MM.1S (cell line): ENCODE results near the gene MEP1A.

Experiments
- DNase-seq: peaks from one replicate; pipeline ENCODE4 v3.0.0-alpha.2; 2015
- H2AFZ ChIP-seq: fragments of 300-600 bp; sonication (generic); 2 replicates; pipeline ENCODE4 v1.6.0; 2016; ENCODE audit warnings: antibody characterized with exemption, low read length
- H3F3A ChIP-seq: fragments of 300-600 bp; sonication (generic); 2 replicates; pipeline ENCODE4 v1.6.1; 2016; ENCODE audit warnings: mild to moderate bottlenecking, antibody characterized with exemption, low read length, moderate library complexity, mixed read lengths; ENCODE audit not compliant: insufficient read depth
- H3K27ac ChIP-seq: fragments of 300-600 bp; sonication (generic); 2 replicates; pipeline ENCODE4 v1.5.1; 2016; ENCODE audit warnings: mild to moderate bottlenecking, low read length
- H3K27me3 ChIP-seq: fragments of 300-600 bp; sonication (generic); replicated peaks from 2 replicates; pipeline ENCODE4 v1.6.0; 2016; ENCODE audit warnings: low read length; ENCODE audit not compliant: insufficient read depth
- H3K36me3 ChIP-seq: fragments of 300-600 bp; sonication (generic); replicated peaks from 2 replicates; pipeline ENCODE4 v1.6.1; 2016; ENCODE audit warnings: mild to moderate bottlenecking, low read length, mixed read lengths; ENCODE audit not compliant: insufficient read depth
- H3K4me1 ChIP-seq: fragments of 300-600 bp; sonication (generic); 2 replicates; pipeline ENCODE4 v1.6.1; 2016; ENCODE audit warnings: low read length, mixed read lengths
- H3K4me2 ChIP-seq: fragments of 300-600 bp; sonication (generic); 2 replicates; pipeline ENCODE4 v1.6.0; 2016; ENCODE audit warnings: low read depth, low read length
- H3K4me3 ChIP-seq: fragments of 300-600 bp; sonication (generic); 2 replicates; pipeline ENCODE4 v1.5.1; 2016; ENCODE audit warnings: low read length, mixed read lengths
- H3K79me2 ChIP-seq: fragments of 300-600 bp; sonication (generic); 2 replicates; pipeline ENCODE4 v1.6.1; 2016; ENCODE audit warnings: mixed run types, low read length, mixed read lengths
- H3K9ac ChIP-seq: fragments of 300-600 bp; sonication (generic); 2 replicates; pipeline ENCODE4 v1.6.1; 2016; ENCODE audit warnings: low read length, mixed read lengths
- H3K9me2 ChIP-seq: fragments of 300-600 bp; sonication (generic); replicated peaks from 2 replicates; pipeline ENCODE4 v1.6.1; 2016; ENCODE audit warnings: mild to moderate bottlenecking, low read length, mixed read lengths; ENCODE audit not compliant: insufficient read depth
- H3K9me3 ChIP-seq: fragments of 300-600 bp; sonication (generic); replicated peaks from 2 replicates; pipeline ENCODE4 v1.6.1; 2016; ENCODE audit warnings: mild to moderate bottlenecking, low read length, mixed read lengths; ENCODE audit not compliant: insufficient read depth
- H4K20me1 ChIP-seq: fragments of 300-600 bp; sonication (generic); 2 replicates; pipeline ENCODE4 v1.6.1; 2016; ENCODE audit warnings: mild to moderate bottlenecking, low read length, moderate library complexity, mixed read lengths; ENCODE audit not compliant: insufficient read depth
- EZH2 ChIP-seq: fragments of 300-600 bp; sonication (generic); optimal IDR thresholded peaks from 2 replicates; pipeline ENCODE3; 2017; ENCODE audit warnings: low read depth, mild to moderate bottlenecking, antibody characterized with exemption, low read length, mixed read lengths
- EZH2phosphoT487 ChIP-seq: fragments of 300-600 bp; sonication (generic); IDR thresholded peaks from 2 replicates; pipeline ENCODE4 v1.6.1; 2018; ENCODE audit warnings: antibody characterized with exemption, low read length
- TF ChIP-seq, protein P1 (sequence below): fragments of 300-600 bp; sonication (generic); IDR thresholded peaks from 2 replicates; pipeline ENCODE4 v1.5.1; 2016; ENCODE audit warnings: antibody characterized with exemption, low read length, mixed read lengths

MEP1A gene

GRCh38 chr6:46799657-46800056 lies 6.5 kb downstream of the MEP1A start:
- TF ChIP-seq EZH2, result no peak
- no peak for TF ChIP-seq EZH2phosphoT487
- TF ChIP-seq, protein P1, sequence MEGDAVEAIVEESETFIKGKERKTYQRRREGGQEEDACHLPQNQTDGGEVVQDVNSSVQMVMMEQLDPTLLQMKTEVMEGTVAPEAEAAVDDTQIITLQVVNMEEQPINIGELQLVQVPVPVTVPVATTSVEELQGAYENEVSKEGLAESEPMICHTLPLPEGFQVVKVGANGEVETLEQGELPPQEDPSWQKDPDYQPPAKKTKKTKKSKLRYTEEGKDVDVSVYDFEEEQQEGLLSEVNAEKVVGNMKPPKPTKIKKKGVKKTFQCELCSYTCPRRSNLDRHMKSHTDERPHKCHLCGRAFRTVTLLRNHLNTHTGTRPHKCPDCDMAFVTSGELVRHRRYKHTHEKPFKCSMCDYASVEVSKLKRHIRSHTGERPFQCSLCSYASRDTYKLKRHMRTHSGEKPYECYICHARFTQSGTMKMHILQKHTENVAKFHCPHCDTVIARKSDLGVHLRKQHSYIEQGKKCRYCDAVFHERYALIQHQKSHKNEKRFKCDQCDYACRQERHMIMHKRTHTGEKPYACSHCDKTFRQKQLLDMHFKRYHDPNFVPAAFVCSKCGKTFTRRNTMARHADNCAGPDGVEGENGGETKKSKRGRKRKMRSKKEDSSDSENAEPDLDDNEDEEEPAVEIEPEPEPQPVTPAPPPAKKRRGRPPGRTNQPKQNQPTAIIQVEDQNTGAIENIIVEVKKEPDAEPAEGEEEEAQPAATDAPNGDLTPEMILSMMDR, result no peak
- Histone ChIP-seq H3K9me2 (no peaks in the 10 kb centered on the region), H3K9ac (no peak overlapping the region), H3K4me1 (no peaks in the 10 kb centered on the region), H3K9me3 (no peaks in the 10 kb centered on the region), H3K79me2 (no peaks in the 10 kb centered on the region), H2AFZ (no peak overlapping the region), H3K4me2 (no peak overlapping the region), H3K27ac (no peak overlapping the region), H3F3A (no peaks in the 10 kb centered on the region), H4K20me1 (no peaks in the 10 kb centered on the region), H3K27me3 (no peaks in the 10 kb centered on the region), H3K36me3 (no peaks in the 10 kb centered on the region), H3K4me3 (no peak overlapping the region)
- DNase-seq, result no peak

- Histone ChIP-seq H3K27ac (no peak overlapping the region), H3K9me2 (no peaks in the 10 kb centered on the region), H2AFZ (no peak overlapping the region), H3K9ac (no peak overlapping the region), H3K9me3 (no peaks in the 10 kb centered on the region), H3K36me3 (no peaks in the 10 kb centered on the region), H3K27me3 (no peaks in the 10 kb centered on the region), H3K4me2 (no peak overlapping the region), H3K4me3 (no peak overlapping the region), H4K20me1 (no peaks in the 10 kb centered on the region), H3K79me2 (no peaks in the 10 kb centered on the region), H3K4me1 (no peaks in the 10 kb centered on the region), H3F3A (no peaks in the 10 kb centered on the region)
- TF ChIP-seq EZH2phosphoT487, result no peak
- no peak for TF ChIP-seq EZH2
- TF ChIP-seq, protein P1, result no peak
- no peak for DNase-seq
These were observed 15.6 kb downstream of the MEP1A start for GRCh38 chr6:46808806-46809205.

- no peak overlapping the region for H3K9ac ChIP-seq
- H3K9me2 ChIP-seq, result no peaks in the 10 kb centered on the region
- H3K27ac ChIP-seq, result no peak overlapping the region
- no peak overlapping the region for H2AFZ ChIP-seq
- H3K27me3 ChIP-seq, result no peaks in the 10 kb centered on the region
- TF ChIP-seq, protein P1, result no peak
- no peaks in the 10 kb centered on the region for H3K4me1 ChIP-seq
- no peak overlapping the region for H3K4me3 ChIP-seq
- H4K20me1 ChIP-seq, result no peaks in the 10 kb centered on the region
- no peaks in the 10 kb centered on the region for H3F3A ChIP-seq
- no peaks in the 10 kb centered on the region for H3K79me2 ChIP-seq
- no peak for DNase-seq
- no peaks in the 10 kb centered on the region for H3K36me3 ChIP-seq
- no peak overlapping the region for H3K4me2 ChIP-seq
- H3K9me3 ChIP-seq, result no peaks in the 10 kb centered on the region
These were observed 21.9 kb downstream of the MEP1A start for GRCh38 chr6:46815130-46815529.
